ENCODE results near the gene CPNE7. TPM values are rescaled to one million over a fixed set of nuclear protein-coding genes. Genes with fewer than 3 reads are reported as not detected.

Gene CPNE7
- total RNA-seq, 1 experiment from 2014 or later, result 3.7 TPM

DNA sequence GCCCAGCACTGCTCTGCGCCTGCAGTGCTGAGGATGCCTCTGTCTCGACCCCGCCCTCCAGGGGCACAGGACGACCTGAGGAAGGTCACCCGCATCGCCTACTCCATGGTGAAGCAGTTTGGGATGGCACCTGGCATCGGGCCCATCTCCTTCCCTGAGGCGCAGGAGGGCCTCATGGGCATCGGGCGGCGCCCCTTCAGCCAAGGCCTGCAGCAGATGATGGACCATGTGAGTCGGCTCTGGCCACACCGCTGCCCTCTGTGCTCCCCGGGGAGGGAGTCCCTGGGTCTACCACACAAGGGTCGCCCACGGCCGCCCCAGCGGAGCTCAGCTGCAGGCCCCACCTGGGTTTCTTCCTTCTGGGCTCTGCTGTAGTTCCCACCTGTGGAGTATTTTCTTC lies 21.8 kb upstream of the CPNE7 start:
- Histone ChIP-seq H3K79me2 (ENCODE audit: low read length) (no peaks in the 10 kb centered on the region), H3K4me1 (ENCODE audit: low read length) (no peaks in the 10 kb centered on the region), H3K4me2 (ENCODE audit: low read depth, low read length, poor library complexity, severe bottlenecking) (no peak overlapping the region), H3K9me2 (replicated peaks; ENCODE audit: insufficient read depth, low read length) (no peaks in the 10 kb centered on the region), H3K36me3 (ENCODE audit: insufficient read depth, low read length) (no peaks in the 10 kb centered on the region), H2AFZ (ENCODE audit: low read length) (no peak overlapping the region), H4K20me1 (ENCODE audit: insufficient read depth, low read depth, low read length) (no peaks in the 10 kb centered on the region), H3K27me3 (ENCODE audit: low read length) (no peaks in the 10 kb centered on the region), H3K27ac (ENCODE audit: low read length) (no peak overlapping the region), H3K4me3 (ENCODE audit: low read length) (no peak overlapping the region), H3K9ac (ENCODE audit: low read length) (no peak overlapping the region), H3K9me3 (ENCODE audit: low read length) (no peaks in the 10 kb centered on the region)
- no peak for DNase-seq

DNA sequence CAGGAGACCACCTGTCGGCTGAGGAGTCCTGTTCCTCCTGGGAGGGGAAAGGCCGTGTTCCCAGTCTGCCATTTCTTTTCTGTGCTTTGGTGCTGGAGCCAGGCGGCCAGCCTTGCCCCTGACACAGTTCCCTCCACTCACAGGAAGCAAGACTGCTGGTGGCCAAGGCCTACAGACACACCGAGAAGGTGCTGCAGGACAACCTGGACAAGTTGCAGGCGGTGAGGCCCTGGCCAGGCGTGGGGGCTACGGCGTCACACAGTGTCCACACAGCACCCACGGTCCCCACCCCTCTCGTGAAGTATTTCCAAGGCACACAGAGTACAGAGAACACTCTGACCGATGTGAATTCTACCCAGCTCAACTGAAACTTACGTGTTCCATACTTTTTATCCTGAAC lies 21.2 kb upstream of the CPNE7 start:
- no peak for DNase-seq

DNA sequence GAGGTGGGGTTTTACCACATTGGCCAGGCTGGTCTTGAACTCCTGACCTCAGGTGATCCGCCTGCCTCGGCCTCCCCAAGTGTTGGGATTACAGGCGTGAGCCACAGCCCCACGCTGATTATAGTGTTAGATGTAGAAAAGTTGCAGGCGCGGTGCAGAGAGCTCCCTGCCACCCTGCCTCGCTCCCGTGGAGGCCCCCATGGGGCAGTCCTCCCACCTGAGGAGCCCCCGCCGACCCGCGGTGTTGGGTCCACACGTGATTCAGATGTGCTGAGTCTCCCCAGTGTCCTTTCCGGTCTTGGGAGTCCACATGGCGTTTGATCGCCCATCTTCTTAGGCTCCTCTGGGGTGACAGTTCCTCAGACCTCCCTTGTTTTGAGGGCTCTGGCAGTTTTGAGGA lies 20.3 kb upstream of the CPNE7 start:
- Histone ChIP-seq H3K4me2 (ENCODE audit: low read depth, low read length, poor library complexity, severe bottlenecking) (no peak overlapping the region), H3K9me2 (replicated peaks; ENCODE audit: insufficient read depth, low read length) (no peaks in the 10 kb centered on the region), H3K27me3 (ENCODE audit: low read length) (no peaks in the 10 kb centered on the region), H3K9ac (ENCODE audit: low read length) (no peak overlapping the region), H4K20me1 (ENCODE audit: insufficient read depth, low read depth, low read length) (no peaks in the 10 kb centered on the region), H3K36me3 (ENCODE audit: insufficient read depth, low read length) (no peaks in the 10 kb centered on the region), H3K27ac (ENCODE audit: low read length) (no peak overlapping the region), H3K4me1 (ENCODE audit: low read length) (peaks cover 7% of the 10 kb centered on the region), H3K4me3 (ENCODE audit: low read length) (no peak overlapping the region), H3K9me3 (ENCODE audit: low read length) (no peaks in the 10 kb centered on the region), H3K79me2 (ENCODE audit: low read length) (no peaks in the 10 kb centered on the region), H2AFZ (ENCODE audit: low read length) (no peak overlapping the region)
- no peak for DNase-seq

More for the DNA sequence above, 21.2 kb upstream of the CPNE7 start:
- H3K9me3 ChIP-seq (ENCODE audit: low read length), result no peaks in the 10 kb centered on the region
- H3K79me2 ChIP-seq (ENCODE audit: low read length), result no peaks in the 10 kb centered on the region
- no peaks in the 10 kb centered on the region for H4K20me1 ChIP-seq (ENCODE audit: insufficient read depth, low read depth, low read length)
- H3K36me3 ChIP-seq (ENCODE audit: insufficient read depth, low read length), result no peaks in the 10 kb centered on the region
- H3K4me3 ChIP-seq (ENCODE audit: low read length), result no peak overlapping the region
- H3K4me1 ChIP-seq (ENCODE audit: low read length), result peaks cover 2% of the 10 kb centered on the region
- H3K9me2 ChIP-seq (replicated peaks; ENCODE audit: insufficient read depth, low read length), result no peaks in the 10 kb centered on the region
- H3K27ac ChIP-seq (ENCODE audit: low read length), result no peak overlapping the region
- no peak overlapping the region for H3K4me2 ChIP-seq (ENCODE audit: low read depth, low read length, poor library complexity, severe bottlenecking)
- no peak overlapping the region for H2AFZ ChIP-seq (ENCODE audit: low read length)
- H3K27me3 ChIP-seq (ENCODE audit: low read length), result no peaks in the 10 kb centered on the region
- H3K9ac ChIP-seq (ENCODE audit: low read length), result no peak overlapping the region

DNA sequence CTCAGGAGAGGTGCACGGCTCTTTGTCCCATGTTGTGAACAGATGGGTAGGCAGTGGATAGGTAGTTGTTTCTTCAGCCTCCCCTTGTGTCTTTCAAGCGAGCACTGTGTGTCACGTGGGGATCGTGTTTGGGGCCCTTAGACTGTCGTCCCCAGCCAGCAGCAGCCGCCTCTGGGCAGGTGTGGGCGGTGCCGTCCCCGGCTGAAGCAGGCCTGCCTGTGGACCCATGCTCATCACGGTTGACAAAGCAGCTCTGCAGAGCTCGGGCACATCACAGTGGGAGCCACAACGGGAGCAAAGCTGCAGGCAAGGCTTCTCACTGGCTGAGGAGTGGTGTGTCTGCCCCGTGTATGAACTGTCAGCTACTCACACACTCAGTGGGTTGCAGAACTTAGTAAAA lies 19.8 kb upstream of the CPNE7 start:
- no peaks in the 10 kb centered on the region for H3K36me3 ChIP-seq (ENCODE audit: insufficient read depth, low read length)
- no peak overlapping the region for H3K9ac ChIP-seq (ENCODE audit: low read length)
- no peaks in the 10 kb centered on the region for H3K9me2 ChIP-seq (replicated peaks; ENCODE audit: insufficient read depth, low read length)
- no peak overlapping the region for H3K4me2 ChIP-seq (ENCODE audit: low read depth, low read length, poor library complexity, severe bottlenecking)
- H3K27ac ChIP-seq (ENCODE audit: low read length), result no peak overlapping the region
- H3K4me3 ChIP-seq (ENCODE audit: low read length), result no peak overlapping the region
- H3K9me3 ChIP-seq (ENCODE audit: low read length), result no peaks in the 10 kb centered on the region
- H3K79me2 ChIP-seq (ENCODE audit: low read length), result peaks cover 2% of the 10 kb centered on the region; the same call in 1 of the 2 replicates
- no peak overlapping the region for H2AFZ ChIP-seq (ENCODE audit: low read length)
- no peaks in the 10 kb centered on the region for H4K20me1 ChIP-seq (ENCODE audit: insufficient read depth, low read depth, low read length)
- H3K27me3 ChIP-seq (ENCODE audit: low read length), result no peaks in the 10 kb centered on the region
- peaks cover 7% of the 10 kb centered on the region for H3K4me1 ChIP-seq (ENCODE audit: low read length)
- no peak for DNase-seq

DNA sequence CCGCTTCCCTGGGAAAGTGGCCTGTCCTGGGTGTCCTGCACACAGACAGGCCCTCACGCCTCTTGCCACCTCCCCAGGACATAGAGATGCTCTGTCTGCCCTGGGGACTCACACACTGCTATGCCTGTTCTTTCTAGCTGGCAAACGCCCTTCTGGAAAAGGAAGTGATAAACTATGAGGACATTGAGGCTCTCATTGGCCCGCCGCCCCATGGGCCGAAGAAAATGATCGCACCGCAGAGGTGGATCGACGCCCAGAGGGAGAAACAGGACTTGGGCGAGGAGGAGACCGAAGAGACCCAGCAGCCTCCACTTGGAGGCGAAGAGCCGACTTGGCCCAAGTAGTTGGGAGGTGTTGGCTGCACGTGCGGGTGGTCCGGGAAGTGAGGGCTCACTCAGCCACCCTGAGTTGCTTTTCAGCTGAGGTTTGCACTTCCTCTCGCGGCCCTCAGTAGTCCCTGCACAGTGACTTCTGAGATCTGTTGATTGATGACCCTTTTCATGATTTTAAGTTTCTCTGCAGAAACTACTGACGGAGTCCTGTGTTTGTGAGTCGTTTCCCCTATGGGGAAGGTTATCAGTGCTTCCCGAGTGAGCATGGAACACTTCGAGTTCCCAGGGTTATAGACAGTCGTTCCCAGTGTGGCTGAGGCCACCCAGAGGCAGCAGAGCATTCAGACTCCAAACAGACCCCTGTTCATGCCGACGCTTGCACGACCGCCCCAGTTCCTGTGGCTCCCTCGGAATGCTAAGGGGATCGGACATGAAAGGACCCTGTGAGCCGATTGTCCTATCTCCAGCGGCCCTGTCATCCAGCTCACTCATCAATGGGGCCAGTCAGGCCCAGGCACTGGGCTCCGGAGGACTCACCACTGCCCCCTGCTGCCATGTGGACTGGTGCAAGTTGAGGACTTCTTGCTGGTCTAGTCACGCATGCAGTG lies 18.5 kb upstream of the CPNE7 start:
- Histone ChIP-seq H2AFZ (ENCODE audit: low read length) (no peak overlapping the region), H3K27ac (ENCODE audit: low read length) (no peak overlapping the region), H3K36me3 (ENCODE audit: insufficient read depth, low read length) (peaks cover 12% of the 10 kb centered on the region), H3K4me3 (ENCODE audit: low read length) (no peak overlapping the region), H4K20me1 (ENCODE audit: insufficient read depth, low read depth, low read length) (peaks cover 10% of the 10 kb centered on the region), H3K9me2 (replicated peaks; ENCODE audit: insufficient read depth, low read length) (no peaks in the 10 kb centered on the region), H3K9ac (ENCODE audit: low read length) (no peak overlapping the region), H3K4me2 (ENCODE audit: low read depth, low read length, poor library complexity, severe bottlenecking) (no peak overlapping the region), H3K79me2 (ENCODE audit: low read length) (peaks cover 15% of the 10 kb centered on the region), H3K27me3 (ENCODE audit: low read length) (no peaks in the 10 kb centered on the region), H3K4me1 (ENCODE audit: low read length) (peaks cover 13% of the 10 kb centered on the region), H3K9me3 (ENCODE audit: low read length) (no peaks in the 10 kb centered on the region)
- DNase-seq, result peak; percentile 90

DNA sequence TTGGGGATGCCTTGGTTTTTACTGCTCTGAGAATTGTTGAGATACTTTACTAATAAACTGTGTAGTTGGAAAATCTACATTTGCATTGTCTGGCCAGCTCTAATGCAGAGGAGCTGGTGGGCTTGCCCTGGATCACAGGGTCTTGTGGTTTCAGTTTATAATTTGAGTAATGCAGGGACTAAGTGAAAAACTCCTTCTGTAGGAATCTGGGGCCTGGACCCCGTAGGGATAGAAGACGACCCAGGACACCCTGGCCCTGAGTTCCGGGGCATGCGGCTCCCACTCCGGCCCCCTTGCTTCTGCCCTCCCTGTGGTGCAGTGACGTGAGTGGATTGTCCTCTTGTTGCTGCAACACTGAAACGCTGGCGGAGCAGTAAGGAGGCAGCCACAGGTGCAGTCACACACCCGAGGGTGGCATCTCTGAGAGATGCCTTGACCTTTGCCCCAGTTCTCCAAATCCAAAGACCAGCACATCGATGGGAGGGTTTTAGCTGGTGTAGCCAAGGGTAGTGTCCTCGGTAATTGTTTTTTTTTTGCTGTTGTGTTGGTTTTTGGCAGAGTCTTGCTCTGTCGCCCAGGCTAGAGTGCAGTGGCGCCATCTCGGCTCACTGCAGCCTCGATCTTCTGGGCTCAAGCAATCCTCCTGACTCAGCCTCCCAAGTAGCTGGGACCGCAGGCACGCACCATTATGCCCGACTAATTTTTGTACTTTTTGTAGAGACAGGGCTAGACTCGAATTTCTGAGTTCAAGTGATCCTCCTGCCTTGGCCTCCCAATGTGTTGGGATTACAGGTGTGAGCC lies 17.7 kb upstream of the CPNE7 start:
- H3K36me3 ChIP-seq (ENCODE audit: insufficient read depth, low read length), result peaks cover 21% of the 10 kb centered on the region
- H3K9me2 ChIP-seq (replicated peaks; ENCODE audit: insufficient read depth, low read length), result no peaks in the 10 kb centered on the region
- H3K9ac ChIP-seq (ENCODE audit: low read length), result no peak overlapping the region

DNA sequence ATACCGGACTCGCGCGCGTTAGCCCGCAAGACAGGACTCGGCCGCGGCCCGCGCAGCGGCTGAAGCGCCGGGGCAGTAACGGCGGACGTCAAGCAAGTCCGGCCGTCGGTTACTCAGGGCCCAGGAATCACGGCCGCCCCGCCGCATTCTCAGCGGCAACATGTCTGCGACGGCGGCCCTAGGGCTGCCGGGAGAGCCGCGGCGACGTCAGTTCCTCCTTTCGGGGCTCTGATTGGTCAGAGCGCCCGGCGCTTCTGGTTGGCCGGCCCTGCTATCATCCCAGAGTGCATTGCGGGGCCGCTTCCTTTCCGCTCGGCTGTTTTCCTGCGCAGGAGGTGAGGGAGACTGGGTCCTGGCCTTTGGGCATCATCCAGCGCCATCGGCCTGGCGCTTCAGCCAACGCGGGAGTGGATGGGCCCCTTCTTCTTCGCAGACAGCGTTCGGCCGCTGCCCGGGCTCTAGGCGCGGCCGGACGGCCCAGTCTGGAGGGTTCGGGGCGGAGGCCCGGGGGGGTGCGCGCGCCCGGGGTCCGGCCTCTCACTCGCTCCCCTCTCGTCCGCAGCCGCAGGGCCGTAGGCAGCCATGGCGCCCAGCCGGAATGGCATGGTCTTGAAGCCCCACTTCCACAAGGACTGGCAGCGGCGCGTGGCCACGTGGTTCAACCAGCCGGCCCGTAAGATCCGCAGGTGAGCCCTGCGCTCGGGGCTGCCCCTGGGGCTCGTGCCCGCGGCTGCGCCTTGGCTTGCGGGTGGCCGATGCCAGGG lies 15.0 kb upstream of the CPNE7 start, which contains the start of gene RPL13:
TSS of gene RPL13 (plus strand) at position 305 of the 764 bp plus-strand sequence. CDS start at position 583, 278 bp downstream.
- Histone ChIP-seq H3K4me1 (ENCODE audit: low read length) (peaks cover 49% of the 10 kb centered on the region), H3K9me3 (ENCODE audit: low read length) (no peaks in the 10 kb centered on the region), H4K20me1 (ENCODE audit: insufficient read depth, low read depth, low read length) (peaks cover 36% of the 10 kb centered on the region), H3K79me2 (ENCODE audit: low read length) (peaks cover 17% of the 10 kb centered on the region), H3K27ac (ENCODE audit: low read length) (peak within 1 kb of the TSS; percentile 86), H3K4me2 (ENCODE audit: low read depth, low read length, poor library complexity, severe bottlenecking) (peak within 1 kb of the TSS; percentile 97), H2AFZ (ENCODE audit: low read length) (no peak within 1 kb of the TSS), H3K36me3 (ENCODE audit: insufficient read depth, low read length) (peaks cover 35% of the 10 kb centered on the region), H3K27me3 (ENCODE audit: low read length) (no peaks in the 10 kb centered on the region), H3K9ac (ENCODE audit: low read length) (peak within 1 kb of the TSS; percentile 97), H3K4me3 (ENCODE audit: low read length) (peak within 1 kb of the TSS; percentile 92), H3K9me2 (replicated peaks; ENCODE audit: insufficient read depth, low read length) (no peaks in the 10 kb centered on the region)
- peak; percentile 98 for DNase-seq

More for the DNA sequence above, 17.7 kb upstream of the CPNE7 start:
- no peak for DNase-seq
- H3K27me3 ChIP-seq (ENCODE audit: low read length), result no peaks in the 10 kb centered on the region
- peaks cover 22% of the 10 kb centered on the region for H3K4me1 ChIP-seq (ENCODE audit: low read length)
- no peak overlapping the region for H3K27ac ChIP-seq (ENCODE audit: low read length)
- H3K4me3 ChIP-seq (ENCODE audit: low read length), result no peak overlapping the region
- H3K9me3 ChIP-seq (ENCODE audit: low read length), result no peaks in the 10 kb centered on the region
- H2AFZ ChIP-seq (ENCODE audit: low read length), result no peak overlapping the region
- peaks cover 17% of the 10 kb centered on the region for H3K79me2 ChIP-seq (ENCODE audit: low read length)
- no peak overlapping the region for H3K4me2 ChIP-seq (ENCODE audit: low read depth, low read length, poor library complexity, severe bottlenecking)
- peaks cover 19% of the 10 kb centered on the region for H4K20me1 ChIP-seq (ENCODE audit: insufficient read depth, low read depth, low read length)
